ENCODE data around the gene DMTF1. TPM values are rescaled to one million over a fixed set of nuclear protein-coding genes. Genes with fewer than 3 reads are reported as not detected.

Gene DMTF1
- total RNA-seq, 2 donors from 2014 or later: 25.7 to 26.9 TPM

- no peaks in the 10 kb centered on the region for H3K9me3 ChIP-seq
- no peak overlapping the region for H3K4me3 ChIP-seq
- no peaks in the 10 kb centered on the region for H3K27me3 ChIP-seq
- TF ChIP-seq CTCF (IDR thresholded peaks at IDR 0.05): no peak
- H3K36me3 ChIP-seq: no peaks in the 10 kb centered on the region
- H3K4me1 ChIP-seq: no peaks in the 10 kb centered on the region
- H3K27ac ChIP-seq: no peak overlapping the region
- DNase-seq (ENCODE audit: low spot score): no peak
These were observed 12.7 kb upstream of the DMTF1 start for GRCh38 chr7:87139514-87139913.

- Histone ChIP-seq H3K27me3 (no peaks in the 10 kb centered on the region), H3K9me3 (no peaks in the 10 kb centered on the region), H3K27ac (no peak overlapping the region), H3K36me3 (no peaks in the 10 kb centered on the region), H3K4me3 (no peak overlapping the region), H3K4me1 (no peaks in the 10 kb centered on the region)
- TF ChIP-seq CTCF (IDR thresholded peaks at IDR 0.05): no peak
- no peak for DNase-seq (ENCODE audit: low spot score)
These were observed 11.9 kb upstream of the DMTF1 start for GRCh38 chr7:87140271-87140748.

GRCh38 chr7:87144173-87144657, 8.0 kb upstream of the DMTF1 start:
- H3K36me3 ChIP-seq: no peaks in the 10 kb centered on the region
- H3K27me3 ChIP-seq: no peaks in the 10 kb centered on the region
- no peaks in the 10 kb centered on the region for H3K9me3 ChIP-seq
- no peak for TF ChIP-seq CTCF (IDR thresholded peaks at IDR 0.05)
- DNase-seq (ENCODE audit: low spot score): no peak
- no peak overlapping the region for H3K4me3 ChIP-seq
- no peak overlapping the region for H3K27ac ChIP-seq
- H3K4me1 ChIP-seq: no peaks in the 10 kb centered on the region

GRCh38 chr7:87146740-87147386, 5.4 kb upstream of the DMTF1 start:
- H3K9me3 ChIP-seq: no peaks in the 10 kb centered on the region
- no peaks in the 10 kb centered on the region for H3K27me3 ChIP-seq
- no peaks in the 10 kb centered on the region for H3K36me3 ChIP-seq
- no peak for TF ChIP-seq CTCF (IDR thresholded peaks at IDR 0.05)
- no peak overlapping the region for H3K27ac ChIP-seq
- H3K4me1 ChIP-seq: peaks cover 0 to 7% of the 10 kb centered on the region in 2 donors
- H3K4me3 ChIP-seq: no peak overlapping the region
- DNase-seq (ENCODE audit: low spot score): no peak

GRCh38 chr7:87147500-87147899, 4.8 kb upstream of the DMTF1 start:
- Histone ChIP-seq H3K9me3 (no peaks in the 10 kb centered on the region), H3K27ac (no peak overlapping the region), H3K36me3 (no peaks in the 10 kb centered on the region), H3K4me3 (no peak overlapping the region), H3K4me1 (peaks cover 0 to 7% of the 10 kb centered on the region in 2 donors), H3K27me3 (no peaks in the 10 kb centered on the region)
- DNase-seq (ENCODE audit: low spot score): no peak
- TF ChIP-seq CTCF (IDR thresholded peaks at IDR 0.05): no peak

Measured in right atrium auricular region (tissue), 2 donors.